Kidney epithelial cell (primary cell): ENCODE data around the gene LEF1. TPM values are rescaled to one million over a fixed set of nuclear protein-coding genes. Genes with fewer than 3 reads are reported as not detected.

Experiments
- DNase-seq: peaks from one replicate; pipeline ENCODE4 v3.0.0-alpha.2; 2010; ENCODE audit warnings: low read depth
- H3K27me3 ChIP-seq: 2 replicates; pipeline ENCODE4 v1.6.0; 2011; ENCODE audit warnings: low read length; ENCODE audit not compliant: control insufficient read depth, insufficient read depth
- H3K36me3 ChIP-seq: 2 replicates; pipeline ENCODE4 v1.5.1; 2011; ENCODE audit warnings: low read length; ENCODE audit not compliant: control insufficient read depth, insufficient read depth
- H3K4me3 ChIP-seq: 2 replicates; pipeline ENCODE4 v1.5.1; 2011; ENCODE audit warnings: low read depth, mild to moderate bottlenecking, control low read depth, low read length
- CTCF ChIP-seq: IDR thresholded peaks from 2 replicates; pipeline ENCODE4 v1.5.1; 2011; ENCODE audit warnings: mild to moderate bottlenecking, moderate library complexity, low read length, control low read depth, inconsistent platforms; ENCODE audit not compliant: insufficient read depth, poor library complexity, severe bottlenecking
- total RNA-seq: library from RNA; depleted of rRNA; stranded (reverse); fragments of >200 nt; gene quantifications from 2 replicates; pipeline ENCODE4 v1.2.3, GENCODE V29; 2015

The LEF1 gene
- total RNA-seq, 1 donor from 2014 or later: 13.2 TPM

GRCh38 chr4:108174856-108175255 lies 6.1 kb upstream of the LEF1 start:
- TF ChIP-seq CTCF: no peak
- no peak for DNase-seq
- peaks cover 21% of the 10 kb centered on the region for H3K27me3 ChIP-seq

DNA sequence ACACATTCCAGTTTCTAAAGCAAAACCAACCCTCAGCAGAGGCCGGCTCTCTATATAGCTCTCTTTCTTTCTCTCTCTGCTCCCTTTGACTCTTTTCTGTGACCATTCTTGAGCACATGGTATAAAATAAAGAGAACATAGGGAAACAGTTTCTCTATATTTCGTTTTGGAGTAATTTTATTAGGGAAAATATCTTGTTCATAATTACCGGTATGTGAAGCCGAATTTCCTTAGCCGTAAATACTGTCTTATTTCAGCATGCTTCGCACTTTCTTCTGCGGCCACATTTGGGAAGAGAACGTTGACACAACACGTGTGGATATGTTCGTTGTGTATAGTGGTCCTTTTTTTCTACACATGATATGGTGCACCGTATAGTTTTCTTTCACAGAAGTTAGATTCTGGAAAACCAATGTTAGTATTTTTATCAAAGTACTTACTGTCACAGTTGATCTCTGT lies 4.9 kb upstream of the LEF1 start:
- no peaks in the 10 kb centered on the region for H3K36me3 ChIP-seq
- H3K27me3 ChIP-seq: peaks cover 29% of the 10 kb centered on the region
- DNase-seq: no peak
- H3K4me3 ChIP-seq: no peak overlapping the region
- TF ChIP-seq CTCF: no peak

More at GRCh38 chr4:108174856-108175255, 6.1 kb upstream of the LEF1 start:
- H3K4me3 ChIP-seq: no peak overlapping the region
- H3K36me3 ChIP-seq: no peaks in the 10 kb centered on the region

- DNase-seq: no peak
- peaks cover 32% of the 10 kb centered on the region for H3K27me3 ChIP-seq
- H3K4me3 ChIP-seq: peak overlapping the region; percentile 42
- no peaks in the 10 kb centered on the region for H3K36me3 ChIP-seq
- no peak for TF ChIP-seq CTCF
Measured at GRCh38 chr4:108172753-108173598, 4.2 kb upstream of the LEF1 start.

- no peaks in the 10 kb centered on the region for H3K36me3 ChIP-seq
- peaks cover 34% of the 10 kb centered on the region for H3K27me3 ChIP-seq
- TF ChIP-seq CTCF: no peak
- no peak for DNase-seq
- peak overlapping the region; percentile 42 for H3K4me3 ChIP-seq
Measured at GRCh38 chr4:108172231-108172752, 3.6 kb upstream of the LEF1 start.

DNA sequence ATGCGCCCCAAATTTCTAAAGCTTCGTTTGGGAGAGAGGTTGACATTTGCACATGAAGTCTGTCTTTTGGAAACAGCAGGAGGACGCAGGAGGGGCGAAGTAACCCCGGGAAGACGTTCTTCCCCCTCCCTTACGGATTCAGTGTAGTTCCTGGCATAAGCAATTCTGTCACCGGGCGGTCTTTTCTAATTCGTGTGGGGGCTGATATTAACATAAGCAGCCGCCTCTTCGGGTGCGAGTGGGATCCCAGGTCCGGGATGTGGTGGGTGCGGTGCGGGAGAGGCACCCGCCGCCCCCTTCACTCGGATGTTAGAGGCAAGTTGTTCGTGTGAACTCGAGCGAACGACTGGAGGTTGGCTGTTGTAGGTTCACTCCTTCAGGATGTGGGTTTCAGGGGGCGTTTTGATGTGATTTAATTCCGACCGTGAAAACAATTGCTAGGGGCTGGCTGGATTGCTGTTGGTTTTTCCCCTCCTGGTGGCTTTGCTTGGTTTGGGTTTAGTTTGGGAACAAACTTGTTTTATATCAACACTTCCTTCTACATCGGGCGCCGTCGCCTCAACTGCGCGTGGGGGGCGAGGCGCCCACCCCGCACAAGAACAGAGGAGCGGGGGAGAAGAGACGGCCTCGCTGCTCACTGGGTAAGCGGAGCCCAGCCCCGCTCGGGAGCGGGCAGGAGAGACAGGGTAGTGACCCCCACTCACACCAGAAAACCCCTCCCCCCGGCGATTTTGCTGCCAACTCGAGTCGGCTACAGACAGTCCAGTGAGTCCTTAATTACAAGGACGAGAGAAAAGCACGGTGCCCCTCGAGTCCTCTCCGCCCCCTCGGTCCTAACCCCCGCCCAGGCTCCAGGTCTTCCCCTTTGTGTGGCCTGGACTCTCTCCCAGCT lies 2.9 kb upstream of the LEF1 start:
- H3K4me3 ChIP-seq: peak overlapping the region; percentile 10
- no peak for DNase-seq
- no peaks in the 10 kb centered on the region for H3K36me3 ChIP-seq
- no peak for TF ChIP-seq CTCF
- H3K27me3 ChIP-seq: peaks cover 34% of the 10 kb centered on the region
